Heart right ventricle (tissue), 16 donors: ENCODE data around the gene P2RY4. TPM values are rescaled to one million over a fixed set of nuclear protein-coding genes. Genes with fewer than 3 reads are reported as not detected.
A peak's percentile ranks its signal among the peaks of the same experiment; 100 is the strongest.

ENCODE experiments used
- ATAC-seq, 8 donors: fragments of 200-7000 bp; cut with Tn5 transposase; one replicate each; pipeline ENCODE4 v1.9.1; 2020; ENCODE audit warnings: mild to moderate bottlenecking in 8 of 8, moderate library complexity in 8 of 8, moderate number of reproducible peaks in 1 of 8
- DNase-seq, 2 donors: peaks; one replicate each; pipeline ENCODE4 v3.0.0-alpha.2; 2020
- H3K27ac ChIP-seq, 10 donors: fragments of 200-600 bp; sonication (generic) in 2 of 10; one replicate each; pipeline versions ENCODE4 v1.5.0 to v1.8.0; 2020 to 2022; ENCODE audit warnings: mild to moderate bottlenecking in 3 of 10
- H3K27me3 ChIP-seq, 7 donors: fragments of 200-600 bp; one replicate each; pipeline ENCODE4 v1.8.0; 2021 to 2022; ENCODE audit warnings: mild to moderate bottlenecking in 2 of 7
- H3K36me3 ChIP-seq, 9 donors: fragments of 200-600 bp; sonication (generic) in 1 of 9; one replicate each; pipeline versions ENCODE4 v1.5.0 to v1.8.0; 2020 to 2022; ENCODE audit warnings: mild to moderate bottlenecking in 2 of 9
- H3K4me1 ChIP-seq, 9 donors: fragments of 200-600 bp; sonication (generic) in 1 of 9; one replicate each; pipeline versions ENCODE4 v1.5.0 to v1.8.0; 2020 to 2022; ENCODE audit warnings: mild to moderate bottlenecking in 4 of 9
- H3K4me3 ChIP-seq, 10 donors: fragments of 200-600 bp; sonication (generic) in 2 of 10; one replicate each; pipeline versions ENCODE4 v1.5.0 to v1.8.0; 2020 to 2022; ENCODE audit warnings: mild to moderate bottlenecking in 7 of 10, moderate library complexity in 2 of 10
- H3K9me3 ChIP-seq, 11 donors: fragments of 200-600 bp in 10 of 11; sonication (generic) in 2 of 11; one replicate each; pipeline versions ENCODE4 v1.5.0 to v1.8.0; 2013 to 2022; ENCODE audit warnings: mild to moderate bottlenecking in 2 of 11, control low read depth in 1 of 11, moderate library complexity in 1 of 11
- WGBS, 2 donors: extraction: QIAGEN DNeasy Blood & Tissue Kit; methylation state at CpG; one replicate each; pipeline ENCODE4 v1.1.7; 2013; ENCODE audit warnings: inconsistent platforms in 1 of 2; 5-methylcytosine and 5-hydroxymethylcytosine counted together
- intact Hi-C, 10 donors: fragments of 100-400 bp; cut with DNase I; formaldehyde crosslinking; loops; one replicate each; pipeline versions ENCODE4 v1.11.1 to v1.14.2; 2022
- long read RNA-seq, 3 donors: library from polyadenylated mRNA; unstranded; transcript quantifications; one replicate each; pipeline ENCODE4 v2.0.0, GENCODE V29; 2020 to 2021
- polyA plus RNA-seq, 2 donors: library from polyadenylated mRNA; stranded (reverse); fragments of 200-250 nt; gene quantifications; one replicate each; pipeline ENCODE4 v1.2.3, GENCODE V29; 2013
- total RNA-seq, 10 donors: library from RNA; stranded (reverse); fragmentation: NEBNext Ultra II Directional in 3 of 10; extraction: Animal tissue kit (Norgen Biotek cat#: 25700) in 3 of 10; gene quantifications; one replicate each; pipeline versions ENCODE4 v1.2.1 to v1.2.4, GENCODE V29; 2021 to 2023
- TF ChIP-seq, protein P1 (sequence below), 9 donors: fragments of 200-600 bp; sonication (generic) in 2 of 9; IDR thresholded peaks; one replicate each; pipeline versions ENCODE4 v1.5.0 to v1.8.0; 2021 to 2022; ENCODE audit warnings: antibody characterized with exemption in 9 of 9, mild to moderate bottlenecking in 5 of 9, moderate library complexity in 1 of 9
- donor health status: Arrhythmogenic right ventricular cardiomyopathy.
- donor health status: ischemic (EF 13 %, LVEDD 7.1; RV severe dilation, severe dysfunction).
- donor health status: healthy with polysubstance abuse.
- donor health status: DM: no; HTN: yes; CAD: no.
- donor health status: DM: no; HTN: no; CAD: no.
- donor health status: ischemic (EF 25% LVEDD 6.9; RV normal size, moderate dysfunction).
- donor health status: ischemic (EF 25% LVEDD 5.7; RV mildly dilated, moderate dysfunction).
- donor health status: healthy.
- donor health status: DM: yes; HTN: yes; CAD: no.
- donor health status: Ischemic cardiomyopathy.
- donor health status: ischemic (EF 35%, LVEDD 5.7; RV mildly dilated, moderate dysfunction).
- donor health status: nonischemic (EF 11% LVEDD 7.7; RV severe dilation, severe dysfunction).
- donor health status: DM: yes; HTN: yes; CAD: no.
- donor health status: PGD.
- donor health status: ischemic (EF 29% LVEDD 5.4; RV normal size, mild dysfunction).
- donor health status: nonischemic (EF 23%, LVEDD 6.1; RV moderate dilation, normal function).

P2RY4 gene
- total RNA-seq (under 1 TPM in 3 of 10 donors, not detected in 7; 0.16 to 0.35 (median 0.19) TPM), polyA plus RNA-seq (under 1 TPM in 1 of 2 donors, not detected in 1; 0.03 TPM)
- long read RNA-seq, donor 1 = 0 reads
- long read RNA-seq, donor 2 = 0 reads
- long read RNA-seq, donor 3 = 0 reads

DNA sequence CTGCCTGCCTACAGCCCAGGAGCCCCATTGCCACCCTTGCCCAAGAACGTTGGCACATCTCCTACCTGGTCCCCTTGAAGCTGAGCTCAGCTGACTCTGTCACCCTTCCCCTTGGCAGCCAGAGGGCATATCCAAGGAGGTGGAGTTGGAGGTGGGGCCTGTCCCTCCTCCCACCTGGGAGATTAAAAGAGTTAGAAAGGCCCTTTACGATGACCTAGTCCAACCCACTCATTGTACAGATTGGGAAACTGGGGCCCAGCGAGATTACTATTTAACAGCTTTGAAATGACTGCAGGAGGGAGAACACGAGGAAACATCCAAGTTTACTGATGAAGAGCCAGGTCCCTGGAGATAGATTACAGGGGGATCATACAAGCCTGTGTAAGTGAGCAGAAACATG, at the start of gene P2RY4:
Gene P2RY4, minus strand, starts transcription at position 101 of the 400 bp plus-strand sequence. CDS start 580 bp downstream, outside the sequence.
- WGBS, 2 donors = 59 to 78% methylated on average over 4 of the region's 4 CpGs
- TF ChIP-seq, protein P1, sequence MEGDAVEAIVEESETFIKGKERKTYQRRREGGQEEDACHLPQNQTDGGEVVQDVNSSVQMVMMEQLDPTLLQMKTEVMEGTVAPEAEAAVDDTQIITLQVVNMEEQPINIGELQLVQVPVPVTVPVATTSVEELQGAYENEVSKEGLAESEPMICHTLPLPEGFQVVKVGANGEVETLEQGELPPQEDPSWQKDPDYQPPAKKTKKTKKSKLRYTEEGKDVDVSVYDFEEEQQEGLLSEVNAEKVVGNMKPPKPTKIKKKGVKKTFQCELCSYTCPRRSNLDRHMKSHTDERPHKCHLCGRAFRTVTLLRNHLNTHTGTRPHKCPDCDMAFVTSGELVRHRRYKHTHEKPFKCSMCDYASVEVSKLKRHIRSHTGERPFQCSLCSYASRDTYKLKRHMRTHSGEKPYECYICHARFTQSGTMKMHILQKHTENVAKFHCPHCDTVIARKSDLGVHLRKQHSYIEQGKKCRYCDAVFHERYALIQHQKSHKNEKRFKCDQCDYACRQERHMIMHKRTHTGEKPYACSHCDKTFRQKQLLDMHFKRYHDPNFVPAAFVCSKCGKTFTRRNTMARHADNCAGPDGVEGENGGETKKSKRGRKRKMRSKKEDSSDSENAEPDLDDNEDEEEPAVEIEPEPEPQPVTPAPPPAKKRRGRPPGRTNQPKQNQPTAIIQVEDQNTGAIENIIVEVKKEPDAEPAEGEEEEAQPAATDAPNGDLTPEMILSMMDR (IDR thresholded peaks at IDR 0.05) = no peak

DNA sequence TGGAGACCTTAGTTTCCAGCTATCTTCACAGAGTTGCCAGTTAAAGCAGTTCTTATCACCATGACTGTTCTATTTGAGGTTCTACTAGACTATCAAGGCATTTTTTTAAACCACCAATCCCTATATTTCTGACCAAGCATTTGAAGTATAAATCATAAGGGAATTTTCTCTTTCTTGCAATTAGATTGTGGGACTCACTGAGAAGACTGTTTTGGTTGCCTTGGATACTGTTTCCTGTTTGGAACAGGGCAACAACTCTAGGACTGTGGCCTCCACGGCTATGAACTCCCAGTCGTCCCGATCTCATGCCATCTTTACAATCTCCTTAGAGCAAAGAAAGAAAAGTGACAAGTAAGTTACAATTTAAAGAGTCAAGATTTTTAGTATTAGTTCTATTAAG, 41.7 kb upstream of the P2RY4 start:
- Histone ChIP-seq H3K27ac (peak overlapping the region in 1 of 10 donors; percentile 7), H3K4me1 (no peaks in the 10 kb centered on the region), H3K4me3 (no peak overlapping the region), H3K9me3 (no peaks in the 10 kb centered on the region), H3K27me3 (peaks cover 0 to 16% (median 0%) of the 10 kb centered on the region in 7 donors), H3K36me3 (no peaks in the 10 kb centered on the region)
- no peak for ATAC-seq
- TF ChIP-seq, protein P1 (IDR thresholded peaks at IDR 0.05) = no peak
- 27 to 32% methylated on average over 3 of the region's 3 CpGs for WGBS, 2 donors
- no peak for DNase-seq
- intact Hi-C loops = no loop called here

More for the DNA sequence above, at the start of gene P2RY4:
- ATAC-seq = no peak
- no peaks in the 10 kb centered on the region for H3K36me3 ChIP-seq
- no peak within 1 kb of the TSS for H3K4me3 ChIP-seq
- intact Hi-C loops = loop anchor here in 2 of 10 donors (1.0 to 5.0 kb wide), 2 partner anchors 63 to 65 kb away; no protein-coding TSS in a partner anchor
- no peaks in the 10 kb centered on the region for H3K9me3 ChIP-seq
- peaks cover 0 to 8% (median 0%) of the 10 kb centered on the region in 7 donors for H3K27me3 ChIP-seq
- H3K4me1 ChIP-seq = no peaks in the 10 kb centered on the region
- no peak within 1 kb of the TSS for H3K27ac ChIP-seq
- DNase-seq = no peak

DNA sequence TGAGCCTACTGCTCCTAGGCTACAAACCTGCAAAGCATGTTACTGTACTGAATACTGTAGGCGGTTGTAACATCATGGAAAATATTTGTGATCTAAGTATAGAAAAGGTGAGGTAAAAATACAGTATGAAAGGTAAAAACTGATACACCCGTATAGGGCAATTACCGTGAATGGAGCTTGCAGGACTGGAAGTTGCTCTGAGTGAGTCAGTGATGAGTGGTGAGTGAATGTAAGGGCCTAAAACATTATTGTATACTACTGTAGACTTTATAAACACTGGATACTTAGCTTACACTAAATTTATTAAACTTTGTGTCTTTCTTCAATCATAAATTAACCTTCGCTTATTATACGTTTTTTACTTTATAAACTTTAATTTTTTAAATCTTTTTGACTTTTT, 33.6 kb upstream of the P2RY4 start:
- intact Hi-C loops = no loop called here
- 93 to 95% methylated on average over 5 of the region's 5 CpGs for WGBS, 2 donors
- H3K9me3 ChIP-seq = no peaks in the 10 kb centered on the region
- H3K4me3 ChIP-seq = no peak overlapping the region
- ATAC-seq = no peak
- TF ChIP-seq, protein P1 (IDR thresholded peaks at IDR 0.05) = no peak
- no peak for DNase-seq
- no peak overlapping the region for H3K27ac ChIP-seq
- H3K27me3 ChIP-seq = peaks cover 0 to 26% (median 0%) of the 10 kb centered on the region in 7 donors
- H3K4me1 ChIP-seq = peaks cover 0 to 10% (median 7%) of the 10 kb centered on the region in 9 donors
- no peaks in the 10 kb centered on the region for H3K36me3 ChIP-seq

DNA sequence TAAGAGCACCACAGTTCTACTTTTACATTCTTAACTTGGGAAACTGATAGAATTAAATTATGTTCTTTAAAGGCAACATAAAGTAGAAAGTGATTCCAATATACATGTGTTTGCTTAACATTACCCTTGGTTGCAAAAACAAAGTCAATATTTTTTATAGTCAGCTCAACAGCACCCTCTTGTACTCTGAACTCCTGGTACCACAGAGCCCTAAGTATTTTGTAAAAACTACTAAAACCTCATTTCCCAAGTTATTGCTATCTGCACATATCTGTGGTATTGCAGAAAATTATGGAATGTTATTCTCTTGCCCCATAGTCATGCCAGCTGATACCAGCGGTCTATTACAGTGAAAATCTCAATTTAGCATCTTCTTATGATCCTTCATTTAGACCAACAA, 32.8 kb upstream of the P2RY4 start:
- WGBS, 2 donors = 0% methylated on average over 1 of the region's 1 CpG
- peaks cover 0 to 6% (median 0%) of the 10 kb centered on the region in 9 donors for H3K36me3 ChIP-seq
- no peak overlapping the region for H3K27ac ChIP-seq
- TF ChIP-seq, protein P1 (IDR thresholded peaks at IDR 0.05) = no peak
- H3K9me3 ChIP-seq = no peaks in the 10 kb centered on the region
- no peak for ATAC-seq
- H3K4me1 ChIP-seq = peaks cover 0 to 10% (median 7%) of the 10 kb centered on the region in 9 donors
- peaks cover 0 to 21% (median 0%) of the 10 kb centered on the region in 7 donors for H3K27me3 ChIP-seq
- H3K4me3 ChIP-seq = no peak overlapping the region
- intact Hi-C loops = no loop called here
- no peak for DNase-seq
